ENCODE results near the gene IVNS1ABP.
"Not testable (repeated sequence)": the region's sequence is repeated elsewhere in the genome, so short reads cannot be mapped to it uniquely, and the experiment has no call there.

Gene IVNS1ABP

DNA sequence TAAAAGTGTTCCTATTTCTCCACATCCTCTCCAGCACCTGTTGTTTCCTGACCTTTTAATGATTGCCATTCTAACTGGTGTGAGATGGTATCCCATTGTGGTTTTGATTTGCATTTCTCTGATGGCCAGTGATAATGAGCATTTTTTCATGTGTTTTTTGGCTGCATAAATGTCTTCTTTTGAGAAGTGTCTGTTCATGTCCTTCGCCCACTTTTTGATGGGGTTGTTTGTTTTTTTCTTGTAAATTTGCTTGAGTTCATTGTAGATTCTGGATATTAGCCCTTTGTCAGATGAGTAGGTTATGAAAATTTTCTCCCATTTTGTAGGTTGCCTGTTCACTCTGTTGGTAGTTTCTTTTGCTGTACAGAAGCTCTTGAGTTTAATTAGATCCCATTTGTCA, 64.6 kb downstream of the IVNS1ABP start:
- not testable (repeated sequence) for DNase-seq (ENCODE audit: low spot score)

- not testable (repeated sequence) for DNase-seq (ENCODE audit: low spot score)
These were observed 65.1 kb downstream of the IVNS1ABP start for GRCh38 chr1:185251928-185252327.

- no peak for DNase-seq (ENCODE audit: low spot score)
These were observed 67.0 kb downstream of the IVNS1ABP start for GRCh38 chr1:185250063-185250462.

- no peak for DNase-seq (ENCODE audit: low spot score)
These were observed 67.5 kb downstream of the IVNS1ABP start for GRCh38 chr1:185249563-185249962.

Data from SW480 (cell line).